ENCODE results near the gene ZFYVE19. TPM values are rescaled to one million over a fixed set of nuclear protein-coding genes. Genes with fewer than 3 reads are reported as not detected.

The ZFYVE19 gene
- polyA plus RNA-seq, 3 donors = 8.2 to 62.9 (median 10.3) TPM

DNA sequence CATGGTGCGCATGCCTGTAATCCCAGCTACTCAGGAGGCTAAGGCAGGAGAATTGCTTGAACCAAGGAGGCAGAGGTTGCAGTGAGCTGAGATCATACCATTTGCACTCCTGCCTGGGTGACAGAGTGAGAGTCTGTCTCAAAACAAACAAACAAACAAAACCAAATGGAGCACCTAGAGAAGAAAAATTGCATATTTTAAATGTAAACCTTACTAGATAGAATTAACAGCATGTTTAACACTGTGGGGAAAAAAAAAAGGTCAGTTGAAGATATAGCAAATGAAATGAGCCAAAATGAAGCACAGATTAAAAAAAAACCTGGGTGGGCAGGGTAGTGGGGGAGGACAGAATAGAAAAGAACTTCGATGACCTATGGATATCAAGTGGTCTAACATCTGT is 14.3 kb downstream of the ZFYVE19 start:
- Histone ChIP-seq H2AFZ (ENCODE audit: insufficient read depth, low read depth, low read length, poor library complexity, severe bottlenecking) (no peak overlapping the region), H3K9me3 (replicated peaks in 1 of 2; ENCODE audit: control insufficient read depth in 1 of 2, insufficient read depth in 1 of 2, low read length in 2 of 2) (no peaks in the 10 kb centered on the region), H3K27me3 (ENCODE audit: control insufficient read depth in 2 of 2, insufficient read depth in 2 of 2, low read length in 2 of 2) (no peaks in the 10 kb centered on the region), H3K4me2 (replicated peaks; ENCODE audit: extremely low read depth, low read length, poor library complexity, severe bottlenecking) (no peak overlapping the region), H3K4me1 (ENCODE audit: control insufficient read depth in 1 of 2, insufficient read depth in 2 of 2, low read length in 2 of 2) (no peaks in the 10 kb centered on the region), H3K27ac (ENCODE audit: low read depth in 1 of 2, low read length in 2 of 2) (no peak overlapping the region), H4K20me1 (ENCODE audit: insufficient read depth, low read length) (no peaks in the 10 kb centered on the region), H3K36me3 (replicated peaks in 1 of 2; ENCODE audit: control insufficient read depth in 1 of 2, insufficient read depth in 2 of 2, low read length in 2 of 2) (no peaks in the 10 kb centered on the region), H3K9ac (ENCODE audit: insufficient read depth, low read length, poor library complexity, severe bottlenecking) (no peak overlapping the region), H3K4me3 (replicated peaks in 1 of 3; ENCODE audit: low read depth in 2 of 3, low read length in 3 of 3) (no peak overlapping the region), H3K79me2 (ENCODE audit: insufficient read depth, low read length) (no peaks in the 10 kb centered on the region)
- intact Hi-C loops (cut with micrococcal nuclease) = no loop called here
- no peaks in the 10 kb centered on the region for H3K4me1 Mint-ChIP-seq
- TF ChIP-seq, protein P1, sequence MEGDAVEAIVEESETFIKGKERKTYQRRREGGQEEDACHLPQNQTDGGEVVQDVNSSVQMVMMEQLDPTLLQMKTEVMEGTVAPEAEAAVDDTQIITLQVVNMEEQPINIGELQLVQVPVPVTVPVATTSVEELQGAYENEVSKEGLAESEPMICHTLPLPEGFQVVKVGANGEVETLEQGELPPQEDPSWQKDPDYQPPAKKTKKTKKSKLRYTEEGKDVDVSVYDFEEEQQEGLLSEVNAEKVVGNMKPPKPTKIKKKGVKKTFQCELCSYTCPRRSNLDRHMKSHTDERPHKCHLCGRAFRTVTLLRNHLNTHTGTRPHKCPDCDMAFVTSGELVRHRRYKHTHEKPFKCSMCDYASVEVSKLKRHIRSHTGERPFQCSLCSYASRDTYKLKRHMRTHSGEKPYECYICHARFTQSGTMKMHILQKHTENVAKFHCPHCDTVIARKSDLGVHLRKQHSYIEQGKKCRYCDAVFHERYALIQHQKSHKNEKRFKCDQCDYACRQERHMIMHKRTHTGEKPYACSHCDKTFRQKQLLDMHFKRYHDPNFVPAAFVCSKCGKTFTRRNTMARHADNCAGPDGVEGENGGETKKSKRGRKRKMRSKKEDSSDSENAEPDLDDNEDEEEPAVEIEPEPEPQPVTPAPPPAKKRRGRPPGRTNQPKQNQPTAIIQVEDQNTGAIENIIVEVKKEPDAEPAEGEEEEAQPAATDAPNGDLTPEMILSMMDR (IDR thresholded peaks at IDR 0.05) = no peak
- H3K9me3 Mint-ChIP-seq = no peaks in the 10 kb centered on the region
- DNase-seq = no peak
- no peaks in the 10 kb centered on the region for H3K36me3 Mint-ChIP-seq
- 100% methylated on average over 1 of the region's 2 CpGs for WGBS (ENCODE audit: insufficient coverage)
- H3K4me3 Mint-ChIP-seq = no peak overlapping the region
- no peak overlapping the region for H3K27ac Mint-ChIP-seq
- H3K27me3 Mint-ChIP-seq (ENCODE audit: low read depth in 3 of 3) = peaks cover 0 to 3% (median 3%) of the 10 kb centered on the region in 3 donors

GRCh38 chr15:40823572-40824343 is 16.9 kb downstream of the ZFYVE19 start:
- Histone ChIP-seq H3K4me2 (replicated peaks; ENCODE audit: extremely low read depth, low read length, poor library complexity, severe bottlenecking) (no peak overlapping the region), H3K27me3 (ENCODE audit: control insufficient read depth in 2 of 2, insufficient read depth in 2 of 2, low read length in 2 of 2) (no peaks in the 10 kb centered on the region), H4K20me1 (ENCODE audit: insufficient read depth, low read length) (no peaks in the 10 kb centered on the region), H3K4me3 (replicated peaks in 1 of 3; ENCODE audit: low read depth in 2 of 3, low read length in 3 of 3) (no peak overlapping the region), H3K36me3 (replicated peaks in 1 of 2; ENCODE audit: control insufficient read depth in 1 of 2, insufficient read depth in 2 of 2, low read length in 2 of 2) (no peaks in the 10 kb centered on the region), H3K9ac (ENCODE audit: insufficient read depth, low read length, poor library complexity, severe bottlenecking) (no peak overlapping the region), H3K4me1 (ENCODE audit: control insufficient read depth in 1 of 2, insufficient read depth in 2 of 2, low read length in 2 of 2) (no peaks in the 10 kb centered on the region), H3K79me2 (ENCODE audit: insufficient read depth, low read length) (no peaks in the 10 kb centered on the region), H2AFZ (ENCODE audit: insufficient read depth, low read depth, low read length, poor library complexity, severe bottlenecking) (no peak overlapping the region), H3K27ac (ENCODE audit: low read depth in 1 of 2, low read length in 2 of 2) (no peak overlapping the region), H3K9me3 (replicated peaks in 1 of 2; ENCODE audit: control insufficient read depth in 1 of 2, insufficient read depth in 1 of 2, low read length in 2 of 2) (no peaks in the 10 kb centered on the region)
- Mint-ChIP-seq H3K4me1 (no peaks in the 10 kb centered on the region), H3K27me3 (ENCODE audit: low read depth in 3 of 3) (peaks cover 5 to 11% (median 5%) of the 10 kb centered on the region in 3 donors), H3K36me3 (no peaks in the 10 kb centered on the region), H3K9me3 (peaks cover 0 to 1% (median 0%) of the 10 kb centered on the region in 7 donors), H3K4me3 (no peak overlapping the region), H3K27ac (no peak overlapping the region)
- intact Hi-C loops (cut with micrococcal nuclease) = no loop called here
- no CpG with 5 or more reads among the region's 1 CpG for WGBS (ENCODE audit: insufficient coverage)
- no peak for DNase-seq
- TF ChIP-seq, protein P1 (IDR thresholded peaks at IDR 0.05) = no peak

All from CD14-positive monocyte (primary cell).